Measurements from ENCODE around the gene DCAF6.

The DCAF6 gene

DNA sequence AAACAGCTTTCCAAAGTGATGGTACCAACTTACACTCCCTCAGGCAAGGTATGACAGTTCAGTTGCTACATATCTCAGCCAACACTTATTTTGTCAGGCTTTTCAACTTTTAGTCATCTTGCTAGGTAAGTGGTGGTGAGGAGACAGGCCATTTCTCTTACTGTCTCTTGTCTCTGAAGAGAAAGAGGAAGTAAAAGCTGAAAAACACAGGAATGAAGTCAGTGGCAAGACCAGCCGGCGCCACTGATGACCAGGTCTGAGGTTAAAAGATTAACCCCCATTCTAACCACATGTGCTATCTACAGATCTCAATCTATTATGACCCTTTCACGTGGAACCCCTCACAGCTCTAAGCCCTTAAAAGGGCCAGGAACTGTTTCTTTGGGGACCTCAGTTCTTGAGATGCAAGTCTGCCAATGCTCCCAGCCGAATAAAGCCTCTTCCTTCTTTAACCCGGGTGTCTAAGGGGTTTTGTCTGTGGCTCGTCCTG, 26.7 kb upstream of the DCAF6 start:
- H3K4me3 ChIP-seq (ENCODE audit: low read depth in 1 of 2, low read length in 2 of 2), result no peak overlapping the region
- H3K27ac ChIP-seq (ENCODE audit: low read length), result no peak overlapping the region
- H3K9me3 ChIP-seq (ENCODE audit: control insufficient read depth in 1 of 2, low read length in 2 of 2), result no peaks in the 10 kb centered on the region
- H3K4me1 ChIP-seq (ENCODE audit: control insufficient read depth in 1 of 2, insufficient read depth in 2 of 2, low read length in 2 of 2), result peaks cover 0 to 8% of the 10 kb centered on the region in 2 donors
- no peaks in the 10 kb centered on the region for H3K27me3 ChIP-seq (ENCODE audit: low read depth, low read length)
- no peaks in the 10 kb centered on the region for H3K36me3 ChIP-seq (ENCODE audit: control insufficient read depth in 1 of 2, insufficient read depth in 2 of 2, low read length in 2 of 2)

- no peak overlapping the region for H3K4me3 ChIP-seq (ENCODE audit: low read depth in 1 of 2, low read length in 2 of 2)
- peaks cover 0 to under 1% of the 10 kb centered on the region in 2 donors for H3K36me3 ChIP-seq (ENCODE audit: control insufficient read depth in 1 of 2, insufficient read depth in 2 of 2, low read length in 2 of 2)
- peaks cover 0 to 4% of the 10 kb centered on the region in 2 donors for H3K4me1 ChIP-seq (ENCODE audit: control insufficient read depth in 1 of 2, insufficient read depth in 2 of 2, low read length in 2 of 2)
- no peak overlapping the region for H3K27ac ChIP-seq (ENCODE audit: low read length)
- H3K27me3 ChIP-seq (ENCODE audit: low read depth, low read length), result no peaks in the 10 kb centered on the region
- no peaks in the 10 kb centered on the region for H3K9me3 ChIP-seq (ENCODE audit: control insufficient read depth in 1 of 2, low read length in 2 of 2)
Observed at GRCh38 chr1:167910530-167910929, 26.0 kb upstream of the DCAF6 start.

DNA sequence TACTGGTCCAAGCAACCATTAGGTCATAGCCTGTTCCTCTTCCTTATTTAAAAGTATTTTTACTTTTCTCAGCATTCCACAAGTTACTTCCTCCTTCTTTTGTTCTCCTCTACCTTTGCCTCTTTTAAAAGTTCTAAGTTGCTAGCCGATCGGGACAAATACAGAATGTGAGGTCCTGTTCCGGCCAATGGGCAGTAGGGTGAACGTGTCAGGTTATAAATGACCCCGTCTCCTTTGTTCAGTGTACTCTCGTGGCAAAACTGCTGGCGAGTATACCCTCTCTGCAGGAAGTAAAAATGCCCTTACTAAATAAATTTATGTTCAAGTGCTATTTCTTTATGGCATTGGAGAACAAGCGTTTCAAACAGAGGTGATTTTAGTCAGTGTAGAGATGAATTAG, 25.1 kb upstream of the DCAF6 start:
- Histone ChIP-seq H3K27ac (ENCODE audit: low read length) (no peak overlapping the region), H3K36me3 (ENCODE audit: control insufficient read depth in 1 of 2, insufficient read depth in 2 of 2, low read length in 2 of 2) (peaks cover 0 to 7% of the 10 kb centered on the region in 2 donors), H3K9me3 (ENCODE audit: control insufficient read depth in 1 of 2, low read length in 2 of 2) (no peaks in the 10 kb centered on the region), H3K27me3 (ENCODE audit: low read depth, low read length) (no peaks in the 10 kb centered on the region), H3K4me3 (ENCODE audit: low read depth in 1 of 2, low read length in 2 of 2) (no peak overlapping the region), H3K4me1 (ENCODE audit: control insufficient read depth in 1 of 2, insufficient read depth in 2 of 2, low read length in 2 of 2) (peaks cover 0 to 4% of the 10 kb centered on the region in 2 donors)

DNA sequence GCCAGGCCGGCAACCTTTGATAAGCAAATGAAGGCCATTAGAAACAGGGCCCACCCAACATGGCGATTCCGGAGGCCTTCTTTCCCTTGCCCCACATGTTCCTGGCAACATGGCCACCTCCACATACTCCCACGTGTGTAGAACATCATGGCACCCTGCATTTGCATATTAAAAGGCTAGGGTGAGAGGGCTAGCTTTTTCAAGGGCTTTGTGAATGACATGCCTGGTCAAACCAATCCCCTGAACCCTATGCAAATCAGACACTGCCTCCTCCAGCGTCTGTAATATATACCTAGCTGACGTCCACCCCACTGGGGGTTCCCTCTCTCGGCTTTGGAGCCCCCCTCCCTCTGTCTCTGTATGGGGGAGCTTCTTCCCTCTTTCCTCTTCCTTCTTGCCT, 24.2 kb upstream of the DCAF6 start:
- H3K4me1 ChIP-seq (ENCODE audit: control insufficient read depth in 1 of 2, insufficient read depth in 2 of 2, low read length in 2 of 2), result peaks cover 0 to 4% of the 10 kb centered on the region in 2 donors
- H3K36me3 ChIP-seq (ENCODE audit: control insufficient read depth in 1 of 2, insufficient read depth in 2 of 2, low read length in 2 of 2), result peaks cover 0 to 12% of the 10 kb centered on the region in 2 donors
- H3K4me3 ChIP-seq (ENCODE audit: low read depth in 1 of 2, low read length in 2 of 2), result no peak overlapping the region
- no peaks in the 10 kb centered on the region for H3K27me3 ChIP-seq (ENCODE audit: low read depth, low read length)
- H3K27ac ChIP-seq (ENCODE audit: low read length), result no peak overlapping the region
- no peaks in the 10 kb centered on the region for H3K9me3 ChIP-seq (ENCODE audit: control insufficient read depth in 1 of 2, low read length in 2 of 2)

- Histone ChIP-seq H3K9me3 (ENCODE audit: control insufficient read depth in 1 of 2, low read length in 2 of 2) (no peaks in the 10 kb centered on the region), H3K27ac (ENCODE audit: low read length) (no peak within 1 kb of the TSS), H3K27me3 (ENCODE audit: low read depth, low read length) (no peaks in the 10 kb centered on the region), H3K4me3 (ENCODE audit: low read depth in 1 of 2, low read length in 2 of 2) (no peak within 1 kb of the TSS), H3K36me3 (ENCODE audit: control insufficient read depth in 1 of 2, insufficient read depth in 2 of 2, low read length in 2 of 2) (peaks cover 0 to 17% of the 10 kb centered on the region in 2 donors), H3K4me1 (ENCODE audit: control insufficient read depth in 1 of 2, insufficient read depth in 2 of 2, low read length in 2 of 2) (peaks cover 0 to 4% of the 10 kb centered on the region in 2 donors)
Observed at GRCh38 chr1:167913895-167914496, 22.5 kb upstream of the DCAF6 start, which contains the start of gene ADCY10. TSS of gene ADCY10 (minus strand) at chr1:167914134. CDS start at chr1:167905140, 8,994 bp downstream.

GRCh38 chr1:167915569-167915968, 20.9 kb upstream of the DCAF6 start:
- peaks cover 0 to 17% of the 10 kb centered on the region in 2 donors for H3K36me3 ChIP-seq (ENCODE audit: control insufficient read depth in 1 of 2, insufficient read depth in 2 of 2, low read length in 2 of 2)
- no peaks in the 10 kb centered on the region for H3K27me3 ChIP-seq (ENCODE audit: low read depth, low read length)
- H3K4me1 ChIP-seq (ENCODE audit: control insufficient read depth in 1 of 2, insufficient read depth in 2 of 2, low read length in 2 of 2), result peaks cover 0 to 4% of the 10 kb centered on the region in 2 donors
- H3K4me3 ChIP-seq (ENCODE audit: low read depth in 1 of 2, low read length in 2 of 2), result no peak overlapping the region
- no peak overlapping the region for H3K27ac ChIP-seq (ENCODE audit: low read length)
- no peaks in the 10 kb centered on the region for H3K9me3 ChIP-seq (ENCODE audit: control insufficient read depth in 1 of 2, low read length in 2 of 2)

- Histone ChIP-seq H3K4me1 (ENCODE audit: control insufficient read depth in 1 of 2, insufficient read depth in 2 of 2, low read length in 2 of 2) (no peaks in the 10 kb centered on the region), H3K36me3 (ENCODE audit: control insufficient read depth in 1 of 2, insufficient read depth in 2 of 2, low read length in 2 of 2) (peaks cover 0 to 17% of the 10 kb centered on the region in 2 donors), H3K4me3 (ENCODE audit: low read depth in 1 of 2, low read length in 2 of 2) (no peak overlapping the region)
Observed at GRCh38 chr1:167916766-167917511, 19.5 kb upstream of the DCAF6 start.

GRCh38 chr1:167922023-167922422, 14.5 kb upstream of the DCAF6 start:
- H3K36me3 ChIP-seq (ENCODE audit: control insufficient read depth in 1 of 2, insufficient read depth in 2 of 2, low read length in 2 of 2), result peaks cover 0 to 6% of the 10 kb centered on the region in 2 donors
- H3K27ac ChIP-seq (ENCODE audit: low read length), result no peak overlapping the region
- no peak overlapping the region for H3K4me3 ChIP-seq (ENCODE audit: low read depth in 1 of 2, low read length in 2 of 2)
- H3K27me3 ChIP-seq (ENCODE audit: low read depth, low read length), result no peaks in the 10 kb centered on the region
- peaks cover 0 to 2% of the 10 kb centered on the region in 2 donors for H3K4me1 ChIP-seq (ENCODE audit: control insufficient read depth in 1 of 2, insufficient read depth in 2 of 2, low read length in 2 of 2)
- H3K9me3 ChIP-seq (ENCODE audit: control insufficient read depth in 1 of 2, low read length in 2 of 2), result no peaks in the 10 kb centered on the region

More at GRCh38 chr1:167916766-167917511, 19.5 kb upstream of the DCAF6 start:
- Histone ChIP-seq H3K27ac (ENCODE audit: low read length) (no peak overlapping the region), H3K27me3 (ENCODE audit: low read depth, low read length) (no peaks in the 10 kb centered on the region), H3K9me3 (ENCODE audit: control insufficient read depth in 1 of 2, low read length in 2 of 2) (no peaks in the 10 kb centered on the region)

DNA sequence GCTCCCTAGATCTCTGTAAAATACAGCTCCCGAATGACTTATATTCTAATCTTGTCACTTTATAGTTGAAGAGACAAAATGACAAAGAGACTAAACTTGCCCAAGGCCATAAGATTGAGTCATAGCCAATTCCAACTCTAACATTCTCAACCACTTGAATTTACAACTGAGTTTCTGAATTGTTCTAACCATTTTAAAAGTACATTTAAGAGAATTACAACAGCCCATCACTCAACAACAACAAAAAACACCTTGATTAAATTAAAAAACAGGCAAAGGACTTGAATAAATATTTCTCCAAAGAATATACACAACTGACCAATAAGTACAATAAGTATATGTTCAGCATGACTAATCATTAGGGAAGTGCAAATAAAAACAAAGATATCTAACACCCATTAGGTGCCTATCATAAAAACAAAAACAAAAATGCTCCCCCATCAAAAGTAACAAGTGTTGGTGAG, 13.8 kb upstream of the DCAF6 start:
- H3K27me3 ChIP-seq (ENCODE audit: low read depth, low read length), result no peaks in the 10 kb centered on the region
- peaks cover 0 to 3% of the 10 kb centered on the region in 2 donors for H3K4me1 ChIP-seq (ENCODE audit: control insufficient read depth in 1 of 2, insufficient read depth in 2 of 2, low read length in 2 of 2)
- no peaks in the 10 kb centered on the region for H3K9me3 ChIP-seq (ENCODE audit: control insufficient read depth in 1 of 2, low read length in 2 of 2)
- no peak overlapping the region for H3K4me3 ChIP-seq (ENCODE audit: low read depth in 1 of 2, low read length in 2 of 2)
- H3K27ac ChIP-seq (ENCODE audit: low read length), result no peak overlapping the region
- peaks cover 0 to 6% of the 10 kb centered on the region in 2 donors for H3K36me3 ChIP-seq (ENCODE audit: control insufficient read depth in 1 of 2, insufficient read depth in 2 of 2, low read length in 2 of 2)

DNA sequence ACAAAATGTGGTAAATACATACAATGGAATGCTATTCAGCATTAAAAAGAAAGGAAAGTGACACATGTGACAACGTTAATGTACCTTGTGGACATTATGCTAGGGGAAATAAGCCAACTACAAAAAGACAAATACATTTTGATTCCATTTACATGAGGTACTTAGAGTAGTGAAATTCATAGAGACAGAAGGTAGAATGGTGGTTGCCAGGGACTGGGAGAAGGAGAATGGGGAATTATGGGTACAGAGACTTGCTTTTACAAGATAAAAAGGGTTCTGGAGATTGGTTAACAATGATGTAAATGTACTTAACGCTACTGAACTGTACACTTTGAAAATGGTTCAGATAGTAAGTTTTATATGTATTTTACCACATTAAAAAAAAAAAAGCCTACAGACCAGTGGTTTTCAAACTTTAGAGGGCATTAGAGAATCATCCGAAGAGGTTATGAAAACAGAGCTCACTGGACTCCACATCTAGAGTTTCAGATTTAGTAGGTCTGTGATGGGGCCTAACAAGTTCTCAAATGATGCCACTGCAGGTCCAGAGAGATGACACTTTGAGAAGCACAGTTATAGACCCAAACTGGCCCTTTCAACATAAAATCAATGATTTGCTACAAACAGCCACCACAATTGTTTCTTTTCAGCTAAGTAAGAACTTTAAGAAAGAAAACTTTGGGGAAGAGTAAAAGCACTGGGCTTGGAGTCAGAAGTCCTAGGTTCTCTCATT, 13.0 kb upstream of the DCAF6 start:
- H3K36me3 ChIP-seq (ENCODE audit: control insufficient read depth in 1 of 2, insufficient read depth in 2 of 2, low read length in 2 of 2), result no peaks in the 10 kb centered on the region
- no peaks in the 10 kb centered on the region for H3K27me3 ChIP-seq (ENCODE audit: low read depth, low read length)
- no peak overlapping the region for H3K4me3 ChIP-seq (ENCODE audit: low read depth in 1 of 2, low read length in 2 of 2)
- no peak overlapping the region for H3K27ac ChIP-seq (ENCODE audit: low read length)
- peaks cover 0 to 6% of the 10 kb centered on the region in 2 donors for H3K4me1 ChIP-seq (ENCODE audit: control insufficient read depth in 1 of 2, insufficient read depth in 2 of 2, low read length in 2 of 2)
- H3K9me3 ChIP-seq (ENCODE audit: control insufficient read depth in 1 of 2, low read length in 2 of 2), result no peaks in the 10 kb centered on the region

DNA sequence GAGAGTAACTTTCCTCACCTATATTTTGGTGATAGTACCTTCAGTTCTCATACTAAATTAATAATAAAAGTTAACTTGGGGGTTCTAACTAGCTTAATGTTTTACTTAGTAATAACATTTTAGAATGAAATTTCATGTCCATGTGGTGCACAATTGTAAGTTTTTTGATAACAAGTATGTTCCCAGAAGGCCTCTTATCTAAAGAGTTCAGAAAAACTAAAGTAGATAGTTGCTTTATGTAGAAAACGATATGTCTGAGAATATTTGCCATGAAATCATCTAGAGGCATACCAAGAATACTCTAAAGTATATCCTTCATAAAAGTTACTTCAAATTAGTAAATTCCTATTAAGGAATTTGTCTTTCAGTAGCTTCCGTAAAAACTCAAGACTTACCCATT, 12.4 kb upstream of the DCAF6 start:
- Histone ChIP-seq H3K27ac (ENCODE audit: low read length) (no peak overlapping the region), H3K4me3 (ENCODE audit: low read depth in 1 of 2, low read length in 2 of 2) (no peak overlapping the region), H3K4me1 (ENCODE audit: control insufficient read depth in 1 of 2, insufficient read depth in 2 of 2, low read length in 2 of 2) (peaks cover 0 to 10% of the 10 kb centered on the region in 2 donors)

More for the DNA sequence above, 12.4 kb upstream of the DCAF6 start:
- Histone ChIP-seq H3K36me3 (ENCODE audit: control insufficient read depth in 1 of 2, insufficient read depth in 2 of 2, low read length in 2 of 2) (no peaks in the 10 kb centered on the region), H3K27me3 (ENCODE audit: low read depth, low read length) (no peaks in the 10 kb centered on the region), H3K9me3 (ENCODE audit: control insufficient read depth in 1 of 2, low read length in 2 of 2) (no peaks in the 10 kb centered on the region)
